CD4-positive, alpha-beta T cell treated with Interleukin-17A for 1 hour (primary cell): ENCODE measurements around the gene TFEB.

Source experiments
- DNase-seq: peaks from one replicate; pipeline ENCODE4 v3.0.0-alpha.2; 2020

Gene TFEB

GRCh38 chr6:41704656-41705310 is 30.6 kb downstream of the TFEB start:
- no peak for DNase-seq

DNA sequence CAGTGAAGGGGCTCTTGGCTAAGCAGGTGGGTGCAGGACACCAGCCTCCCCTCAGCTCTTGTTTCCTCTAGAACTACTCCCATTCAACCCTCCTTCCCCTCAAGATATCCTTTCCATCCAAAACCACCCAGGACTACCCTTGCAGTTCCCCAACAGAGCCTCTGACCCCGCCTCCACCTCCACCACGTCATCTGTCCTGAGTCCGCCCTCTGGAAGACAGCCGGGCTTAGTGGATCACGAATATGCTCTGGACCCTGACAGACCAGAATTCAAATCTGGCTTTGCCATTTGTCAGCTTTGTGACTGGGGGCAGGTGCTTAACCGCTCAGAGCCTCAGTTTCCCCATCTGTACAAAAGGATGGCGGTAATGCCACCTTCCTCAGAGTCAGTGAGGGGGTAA is 31.4 kb downstream of the TFEB start:
- DNase-seq = no peak

GRCh38 chr6:41702771-41703494 is 32.5 kb downstream of the TFEB start:
- no peak for DNase-seq

GRCh38 chr6:41702089-41702745 is 33.2 kb downstream of the TFEB start:
- DNase-seq = no peak

GRCh38 chr6:41700463-41701347 is 34.7 kb downstream of the TFEB start:
- no peak for DNase-seq

- DNase-seq = no peak
Observed at GRCh38 chr6:41699063-41699462, 36.3 kb downstream of the TFEB start.

DNA sequence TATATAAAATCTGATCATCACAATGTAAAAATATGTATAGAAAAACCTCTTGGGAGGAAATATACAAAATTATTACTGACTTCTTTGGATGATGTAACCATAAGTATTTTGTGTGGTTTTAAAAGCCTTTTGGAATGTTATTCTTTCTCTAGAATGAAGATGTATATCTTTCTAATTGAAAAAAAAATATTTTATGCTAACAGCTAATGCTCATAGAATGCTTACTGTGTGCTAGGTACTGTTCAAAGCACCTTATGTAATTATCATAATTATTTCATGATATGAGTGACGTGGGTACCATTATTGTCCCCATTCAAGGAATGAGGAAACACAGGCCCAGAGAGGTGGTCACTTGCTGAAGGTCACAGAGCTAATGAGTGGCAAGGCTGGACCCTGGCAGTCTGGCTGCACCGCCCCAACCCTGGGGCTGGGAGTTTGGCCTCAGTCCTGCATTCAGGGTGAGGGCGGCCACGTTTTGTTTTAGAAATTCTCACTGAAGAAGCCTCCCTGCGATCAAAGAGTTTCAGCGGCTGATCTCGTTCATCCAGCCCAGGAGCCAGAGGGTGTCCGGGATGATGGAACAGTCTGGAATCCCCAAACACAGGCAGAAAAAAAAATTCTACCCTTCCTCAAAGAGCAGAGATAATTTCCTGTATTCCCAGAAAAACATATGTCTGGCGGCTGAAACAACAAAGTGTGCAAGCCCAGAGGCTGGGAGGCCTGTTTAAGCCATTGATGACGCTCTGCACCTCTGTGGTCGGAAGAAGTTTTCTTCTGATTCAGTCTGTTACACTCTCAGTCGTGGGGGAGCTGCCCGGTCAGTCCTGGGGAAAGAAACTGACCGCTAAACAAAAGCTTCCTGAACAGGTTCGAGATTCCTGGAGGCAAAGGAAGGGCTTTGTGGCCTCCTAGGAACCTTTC is 37.3 kb downstream of the TFEB start:
- no peak for DNase-seq

DNA sequence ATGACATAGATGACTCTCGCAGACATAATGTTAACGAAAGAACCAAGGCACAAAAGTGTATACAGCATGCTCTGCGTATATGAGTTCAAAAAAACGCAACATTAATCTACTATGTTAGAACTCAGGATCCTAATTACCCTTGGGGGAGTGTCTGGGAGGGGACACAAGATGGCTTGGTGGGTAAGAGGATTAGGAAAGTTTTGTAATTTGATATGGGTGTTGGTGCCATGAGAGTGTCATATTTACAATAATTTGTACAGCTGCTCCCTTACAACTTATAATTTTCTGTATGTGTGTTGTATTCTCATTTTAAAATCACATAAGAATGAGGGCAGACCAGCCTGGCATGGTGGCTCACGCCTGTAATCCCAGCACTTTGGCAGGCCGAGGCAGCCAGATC is 38.6 kb downstream of the TFEB start:
- no peak for DNase-seq

DNA sequence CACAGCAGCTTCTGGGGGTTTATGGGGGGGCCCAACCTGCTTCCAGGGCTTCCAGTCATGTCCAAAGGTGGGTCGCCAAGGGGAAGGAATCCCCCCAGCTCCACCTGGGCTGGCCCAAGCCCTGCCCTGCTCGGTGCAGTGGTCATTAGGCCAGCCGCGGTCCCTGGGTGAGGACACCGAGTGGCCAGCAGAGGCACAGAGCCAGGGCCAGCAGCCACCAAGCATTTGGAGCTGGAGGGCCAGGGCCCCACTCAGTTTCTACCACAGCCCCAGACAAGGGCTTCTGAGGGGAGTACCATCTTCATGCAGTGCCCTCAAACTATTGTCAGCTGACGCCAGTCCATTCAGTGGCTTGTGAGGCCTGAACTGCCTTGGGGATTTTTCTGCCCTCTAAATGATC is 39.6 kb downstream of the TFEB start:
- no peak for DNase-seq

- DNase-seq = no peak
Observed at GRCh38 chr6:41694815-41695526, 40.4 kb downstream of the TFEB start.

- no peak for DNase-seq
Observed at GRCh38 chr6:41693281-41694240, 41.8 kb downstream of the TFEB start.

DNA sequence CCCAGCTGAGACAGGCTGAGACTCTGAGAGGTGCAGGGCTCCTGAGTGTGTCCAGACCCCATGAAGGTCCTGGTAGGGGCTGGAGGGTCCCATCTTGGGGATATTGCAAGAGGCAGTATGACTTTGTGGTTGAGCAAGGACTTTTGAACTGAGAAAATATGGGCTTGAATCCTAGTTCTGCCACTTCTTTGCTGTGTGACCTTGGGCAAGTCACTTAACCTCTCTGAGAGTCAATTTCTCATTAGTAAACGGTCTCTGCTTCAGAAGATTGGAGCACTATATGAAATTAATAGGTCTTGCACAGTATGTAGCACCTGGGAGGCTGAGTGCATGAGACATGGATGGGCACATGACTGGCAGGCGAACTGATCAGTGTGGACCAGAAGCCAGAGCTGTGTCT is 42.7 kb downstream of the TFEB start:
- DNase-seq = no peak

- no peak for DNase-seq
Observed at GRCh38 chr6:41692080-41692675, 43.2 kb downstream of the TFEB start.

DNA sequence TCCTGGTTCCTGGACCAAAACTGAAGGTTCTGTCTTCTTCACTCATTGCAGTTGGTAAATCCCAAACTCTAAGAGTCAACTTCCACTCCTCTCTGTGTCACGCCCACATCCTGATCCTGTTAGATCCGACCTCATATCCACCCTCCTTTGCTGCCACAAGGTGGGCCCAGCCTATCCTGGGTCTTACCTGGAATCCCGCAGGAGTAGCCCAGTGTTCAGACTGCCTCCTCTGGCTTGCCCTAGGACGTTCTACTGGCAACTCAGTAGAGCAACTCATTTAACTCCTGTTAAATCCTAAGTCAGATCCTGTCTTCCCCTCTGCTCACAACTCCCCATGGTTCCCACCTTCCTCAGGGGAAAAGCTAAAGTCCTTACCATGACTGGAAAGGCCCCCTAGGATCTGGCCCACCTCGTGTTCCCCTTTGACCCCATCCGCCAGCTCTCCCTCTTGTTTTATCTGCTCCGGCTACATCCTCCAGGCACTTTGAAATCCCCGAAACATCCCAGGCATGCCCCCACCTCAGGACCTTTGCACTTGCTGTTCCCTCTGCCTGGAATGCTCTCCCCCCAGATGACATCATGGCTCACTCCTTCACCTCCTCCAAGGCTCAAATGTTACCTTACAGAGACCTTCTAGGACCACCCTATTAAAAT is 43.9 kb downstream of the TFEB start:
- no peak for DNase-seq

GRCh38 chr6:41690541-41691330 is 44.7 kb downstream of the TFEB start:
- DNase-seq = no peak

DNA sequence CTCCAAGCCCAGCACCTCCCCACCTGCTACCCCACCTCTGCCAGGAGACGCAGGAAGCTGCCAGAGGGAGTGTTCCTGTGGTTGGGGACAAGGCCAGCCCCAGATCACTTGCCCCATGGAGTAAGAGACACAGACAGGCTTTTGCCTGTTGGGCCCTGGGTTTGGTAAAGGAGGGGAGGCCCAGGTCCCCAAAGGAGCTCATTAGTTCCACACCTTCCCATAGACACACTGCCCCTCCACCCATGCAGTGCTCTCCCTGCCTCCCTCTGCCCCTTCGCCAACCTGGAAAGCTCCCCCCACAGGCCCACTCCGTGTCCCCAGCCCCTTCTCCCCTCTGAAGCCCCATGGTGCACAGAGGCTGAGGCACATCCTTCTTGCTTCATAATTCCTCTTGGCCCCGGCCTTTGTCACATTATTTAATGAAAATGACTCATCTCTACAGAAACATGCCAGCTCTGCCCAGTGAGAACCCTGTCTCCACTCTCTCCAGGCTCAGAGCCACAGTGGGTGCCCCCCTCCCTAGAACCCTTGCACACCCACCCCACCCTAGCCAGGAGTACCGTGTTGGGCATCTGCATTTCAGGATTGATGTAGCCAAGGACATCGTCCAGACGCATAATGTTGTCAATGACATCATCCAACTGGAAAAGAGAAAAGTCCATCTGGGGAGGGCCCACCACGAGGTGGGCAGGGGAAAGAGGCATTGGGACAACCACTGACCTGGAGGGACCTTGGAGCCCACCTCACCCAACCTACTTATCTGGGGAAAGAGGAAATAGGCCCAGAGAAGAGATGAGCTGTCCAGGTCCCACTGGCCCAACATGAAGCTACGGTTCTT is 46.0 kb downstream of the TFEB start:
- DNase-seq = no peak

GRCh38 chr6:41688256-41688965 is 47.0 kb downstream of the TFEB start:
- DNase-seq = no peak
